ENCODE results near the gene NOP10.
"Not testable (repeated sequence)": the region's sequence is repeated elsewhere in the genome, so short reads cannot be mapped to it uniquely, and the experiment has no call there.

NOP10 gene

DNA sequence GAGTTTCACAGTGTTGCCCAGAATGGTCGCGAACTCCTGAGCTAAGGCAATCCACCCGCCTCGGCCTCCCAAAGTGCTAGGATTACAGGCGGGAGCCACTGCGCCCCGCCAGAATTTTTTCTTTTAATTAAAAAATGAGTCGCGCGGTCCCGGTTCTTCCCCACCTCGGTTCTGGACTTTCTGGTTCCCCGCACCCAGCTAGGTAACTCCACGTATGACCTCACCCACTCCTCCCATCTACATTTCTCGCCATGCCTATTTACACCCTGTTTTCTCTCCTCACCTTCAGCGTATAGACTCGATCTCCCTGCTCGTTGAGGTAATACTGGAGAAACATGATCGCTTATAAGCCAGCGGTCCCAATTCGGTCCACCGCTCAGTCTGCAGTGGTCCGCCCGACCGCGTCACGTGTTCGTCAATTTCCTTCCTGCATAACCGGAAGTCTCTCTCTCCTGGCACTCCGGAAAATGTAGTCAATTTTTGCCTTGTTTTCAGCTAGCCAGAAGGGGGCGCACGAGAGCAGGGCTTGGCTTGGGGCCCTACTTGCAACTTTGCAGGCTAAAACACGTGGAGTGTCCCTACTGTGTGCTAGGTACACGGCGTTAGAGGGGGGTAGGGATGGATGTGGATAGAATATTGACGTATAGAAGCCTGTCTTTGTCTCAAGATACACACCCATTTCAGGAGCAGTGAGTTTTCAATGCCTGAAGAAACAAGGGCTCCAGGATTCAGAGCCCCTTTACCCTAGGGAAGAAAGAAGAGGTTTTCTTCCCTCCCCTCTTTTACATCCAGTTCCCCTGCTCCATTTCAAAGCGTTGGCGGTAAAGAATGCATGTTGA lies at the start of gene NOP10, which contains the start of gene NUTM1:
TSS of gene NOP10 (minus strand) at position 400 of the 839 bp plus-strand sequence. CDS start at position 337, 63 bp downstream.
TSS of gene NUTM1 (plus strand) at position 579 of the 839 bp plus-strand sequence. CDS start 382 bp downstream, outside the sequence.
- peak; percentile 92 for DNase-seq (ENCODE audit: low spot score)

DNA sequence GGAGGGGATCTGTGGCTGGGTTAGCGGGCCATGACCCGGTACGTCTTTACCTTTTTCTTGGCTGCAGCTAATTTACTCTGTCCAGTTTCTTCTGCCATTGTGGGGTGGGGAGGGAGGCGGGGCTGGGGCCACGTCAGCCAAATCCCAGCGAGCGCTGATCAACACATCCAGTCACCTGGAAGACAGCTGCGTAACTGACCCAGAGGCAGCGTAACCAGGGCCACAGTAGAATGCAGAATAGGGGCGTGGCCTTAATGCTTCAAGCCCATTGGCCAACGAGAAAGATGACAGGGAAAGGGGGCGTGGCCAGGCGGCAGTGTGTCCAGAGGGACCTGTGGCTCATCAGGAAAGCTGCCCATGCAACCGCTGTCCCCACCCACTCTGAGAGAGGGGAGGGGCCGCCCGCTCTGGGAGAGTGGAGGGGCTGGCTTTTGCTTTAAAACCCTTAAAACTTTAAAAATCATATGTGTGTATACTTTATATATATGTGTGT lies 46.7 kb upstream of the NOP10 start:
- DNase-seq (ENCODE audit: low spot score): not testable (repeated sequence)

DNA sequence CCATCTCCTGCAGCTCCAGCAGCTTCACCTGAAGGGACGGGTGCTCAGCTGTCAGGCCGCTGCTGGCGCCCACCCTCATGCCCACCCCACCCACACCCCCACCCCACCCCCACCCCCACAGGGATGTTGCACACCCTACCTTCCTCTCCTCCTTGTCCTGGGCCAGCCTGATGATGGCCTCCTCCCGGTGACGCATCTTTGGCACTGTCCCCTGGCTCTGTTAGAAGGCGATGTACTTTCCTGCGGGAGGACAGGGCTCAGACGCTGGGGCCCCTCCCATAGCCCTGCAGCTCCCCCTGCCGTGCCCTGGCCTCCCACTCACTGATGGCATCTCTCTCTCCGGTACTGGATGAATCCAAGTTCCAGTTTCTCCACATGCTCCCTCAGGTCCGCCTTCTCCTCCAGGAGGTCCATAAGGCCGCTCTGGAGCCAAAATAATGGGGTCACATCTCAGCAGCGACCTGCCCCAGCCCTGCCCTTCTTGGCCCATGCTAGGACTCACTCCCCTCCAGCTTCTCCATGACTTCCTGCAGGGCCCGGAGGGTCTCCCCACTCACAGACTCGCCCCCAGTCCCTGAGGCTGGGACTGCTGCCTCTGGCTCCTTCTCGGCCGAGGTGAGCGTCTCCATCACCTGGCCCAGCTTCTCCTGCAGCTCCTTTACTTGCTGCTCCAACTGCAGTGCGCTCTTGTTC lies 39.0 kb upstream of the NOP10 start:
- not testable (repeated sequence) for DNase-seq (ENCODE audit: low spot score)

DNA sequence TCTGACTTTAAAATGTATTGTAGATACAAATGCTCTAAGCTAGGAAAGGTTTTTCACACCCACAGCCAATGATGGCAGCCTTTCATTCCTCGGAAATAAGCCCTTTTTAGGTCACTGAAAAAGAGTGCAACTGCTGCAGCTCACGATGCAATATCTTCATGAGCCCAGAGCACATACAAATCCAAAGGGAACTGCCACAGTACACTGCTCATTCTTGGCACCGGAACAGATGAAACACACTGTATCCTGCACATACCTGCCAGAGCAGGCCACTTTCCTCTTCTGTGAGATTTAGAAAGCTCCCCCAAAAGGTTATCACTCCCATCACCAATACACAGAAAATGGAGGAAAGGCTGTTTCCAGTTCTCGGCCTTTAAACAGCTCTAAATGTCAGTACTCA lies 37.6 kb upstream of the NOP10 start:
- DNase-seq (ENCODE audit: low spot score): not testable (repeated sequence)

DNA sequence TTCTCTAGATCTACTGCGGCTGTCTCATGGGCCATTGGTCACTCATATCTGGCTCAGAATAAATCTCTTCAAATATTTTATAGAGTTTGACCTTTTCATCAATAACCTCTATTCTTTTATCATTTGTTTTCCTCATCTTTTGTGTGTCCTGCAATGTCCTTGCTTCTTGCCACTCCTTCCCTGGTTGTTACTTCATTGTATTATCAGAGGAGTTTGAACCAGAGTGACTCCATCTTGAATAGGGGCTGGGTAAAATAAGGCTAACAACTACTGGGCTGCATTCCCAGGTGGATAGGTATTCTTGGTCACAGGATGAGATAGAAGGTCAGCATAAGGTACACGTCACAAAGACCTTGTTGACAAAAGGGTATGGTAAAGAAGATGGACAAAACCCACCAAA lies 33.9 kb upstream of the NOP10 start:
- DNase-seq (ENCODE audit: low spot score): no peak

DNA sequence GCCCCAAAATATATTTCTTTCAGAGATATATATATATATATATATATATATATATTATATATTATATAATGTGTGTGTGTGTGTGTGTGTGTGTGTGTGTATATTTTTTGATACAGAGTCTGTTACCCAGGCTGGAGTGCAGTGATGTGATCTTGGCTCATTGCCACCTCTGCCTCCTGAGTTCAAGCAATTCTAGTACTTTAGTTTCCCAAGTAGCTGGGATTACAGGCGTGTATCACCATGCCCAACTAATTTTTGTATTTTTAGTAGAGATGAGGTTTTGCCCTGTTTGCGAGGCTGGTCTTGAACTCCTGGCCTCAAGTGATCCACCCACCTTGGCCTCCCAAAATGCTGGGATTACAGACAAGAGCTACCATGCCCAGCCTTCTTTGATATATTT lies 32.6 kb upstream of the NOP10 start:
- DNase-seq (ENCODE audit: low spot score): not testable (repeated sequence)

DNA sequence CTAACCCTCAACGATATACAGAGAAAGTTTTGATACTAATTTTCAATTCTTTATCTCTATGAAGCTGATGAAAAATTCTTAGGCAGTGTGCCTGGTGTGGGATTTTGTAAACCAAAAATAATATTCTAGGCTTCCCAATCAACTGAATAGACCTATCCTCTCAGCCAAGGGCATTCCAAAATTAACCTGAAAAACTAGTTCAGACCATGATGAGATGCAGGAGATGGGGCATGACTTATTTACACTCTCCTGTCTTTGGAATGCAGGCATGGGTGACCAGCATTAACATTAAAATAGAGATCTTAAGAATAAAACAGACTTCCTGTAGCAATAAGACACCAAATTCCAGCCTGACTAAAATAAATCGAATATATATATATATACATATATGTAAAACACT lies 31.9 kb upstream of the NOP10 start:
- DNase-seq (ENCODE audit: low spot score): no peak

DNA sequence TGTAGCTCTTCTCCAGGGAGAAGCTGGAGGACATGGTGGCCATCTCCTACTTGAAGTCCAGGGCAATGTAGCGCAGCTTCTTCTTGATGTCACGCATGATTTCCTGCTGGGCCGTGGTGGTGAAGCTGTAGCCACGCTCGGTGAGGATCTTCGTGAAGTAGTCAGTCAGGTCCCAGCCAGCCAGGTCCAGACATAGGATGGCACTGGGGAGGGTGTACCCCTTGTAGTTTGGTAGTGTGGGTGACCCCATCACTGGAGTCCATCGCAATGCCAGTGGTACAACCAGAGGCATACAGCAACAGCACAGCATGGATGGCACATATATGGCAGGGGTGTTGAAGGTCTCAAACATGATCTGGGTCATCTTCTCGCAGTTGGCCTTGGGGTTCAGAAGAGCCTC lies 31.0 kb upstream of the NOP10 start:
- DNase-seq (ENCODE audit: low spot score): no peak

DNA sequence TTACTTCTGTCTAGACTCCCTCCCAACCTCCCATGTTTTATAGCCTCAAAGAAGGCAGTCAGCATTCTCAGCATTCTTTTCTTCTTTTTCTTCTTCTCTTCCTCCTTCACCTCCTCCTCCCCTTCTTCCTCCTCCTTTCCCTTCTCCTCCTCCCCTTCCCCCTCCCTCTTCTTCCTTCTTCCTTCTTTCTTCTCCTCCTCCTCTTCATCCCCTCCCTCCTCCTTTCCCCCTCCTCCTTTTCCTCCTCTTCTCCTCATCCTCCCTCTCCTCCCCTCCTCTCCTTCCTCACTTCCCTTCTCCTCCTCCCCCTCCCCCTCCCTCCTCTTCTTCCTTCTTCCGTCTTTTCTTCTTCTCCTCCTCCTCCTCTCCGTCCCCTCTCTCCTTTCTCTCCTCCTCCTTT lies 27.7 kb upstream of the NOP10 start:
- no peak for DNase-seq (ENCODE audit: low spot score)

DNA sequence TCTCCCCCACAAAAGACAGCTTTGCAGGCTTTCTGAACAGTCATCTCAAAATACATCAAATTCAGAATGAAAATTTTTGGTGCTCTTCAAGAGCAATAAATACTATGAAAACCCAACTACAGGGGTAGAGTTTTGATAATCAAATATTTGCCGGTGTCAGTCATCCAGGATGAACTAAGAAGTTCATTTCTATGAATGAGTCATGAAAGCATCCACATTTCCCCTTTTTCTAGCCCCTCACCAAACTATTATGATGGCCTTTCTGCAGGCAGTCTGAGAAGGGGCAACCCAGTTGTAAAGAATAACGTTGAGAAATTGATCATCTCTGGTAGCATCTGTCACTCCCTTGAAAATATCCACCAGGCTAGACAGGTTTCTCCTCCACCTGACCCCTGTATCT lies 27.2 kb upstream of the NOP10 start:
- DNase-seq (ENCODE audit: low spot score): no peak

DNA sequence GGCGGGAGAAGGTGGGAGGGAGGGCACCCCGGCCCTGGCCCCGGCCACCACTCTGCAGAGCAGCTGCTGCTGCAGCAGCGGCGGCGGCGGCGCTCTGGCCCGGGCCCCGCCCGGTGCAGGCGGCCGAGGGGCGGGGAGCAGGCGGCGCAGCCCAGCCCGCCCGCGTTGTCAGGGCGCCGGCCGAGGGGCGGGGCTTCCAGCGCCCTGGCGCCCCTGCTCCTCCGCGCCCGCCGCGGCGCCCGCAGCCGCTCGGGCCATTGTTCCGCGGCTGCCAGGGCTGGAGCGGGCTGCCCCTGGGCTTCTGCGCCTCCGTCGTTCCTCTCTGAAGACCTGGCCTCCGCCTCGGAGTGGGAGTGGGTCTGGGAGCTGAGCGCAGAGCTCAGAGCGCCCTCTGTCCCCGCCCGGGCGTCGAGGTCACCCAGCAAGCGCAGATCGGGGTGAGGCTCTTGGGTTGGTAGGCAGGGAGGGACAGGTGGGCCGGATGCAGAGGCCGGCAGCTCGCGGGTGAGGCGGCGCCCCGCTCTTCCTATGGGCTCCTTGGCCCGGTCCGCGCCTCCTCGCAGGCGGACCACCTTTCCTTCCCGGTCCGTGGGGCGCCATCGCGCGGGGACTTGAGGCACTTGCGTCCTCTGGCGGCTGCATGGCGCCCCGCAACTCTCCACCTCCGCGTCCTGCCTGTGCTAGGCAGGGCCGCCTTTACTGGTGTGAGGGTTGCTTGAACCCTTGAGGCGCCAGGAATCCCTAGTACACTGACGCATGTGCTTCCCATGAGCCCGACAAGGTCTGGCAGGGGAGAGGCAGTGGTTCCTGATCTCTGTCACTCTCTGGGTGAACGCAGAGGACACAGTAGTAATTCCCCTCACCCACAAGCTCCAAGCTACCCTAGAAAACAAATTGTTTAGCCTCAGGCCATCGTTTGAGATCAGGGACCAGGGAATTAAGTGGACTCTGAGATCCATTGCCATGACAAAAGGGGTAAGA lies 24.5 kb upstream of the NOP10 start, which contains the start of gene LPCAT4:
TSS of gene LPCAT4 (minus strand) at position 96 of the 981 bp plus-strand sequence. CDS start 96 bp downstream, outside the sequence.
- peak; percentile 87 for DNase-seq (ENCODE audit: low spot score)

DNA sequence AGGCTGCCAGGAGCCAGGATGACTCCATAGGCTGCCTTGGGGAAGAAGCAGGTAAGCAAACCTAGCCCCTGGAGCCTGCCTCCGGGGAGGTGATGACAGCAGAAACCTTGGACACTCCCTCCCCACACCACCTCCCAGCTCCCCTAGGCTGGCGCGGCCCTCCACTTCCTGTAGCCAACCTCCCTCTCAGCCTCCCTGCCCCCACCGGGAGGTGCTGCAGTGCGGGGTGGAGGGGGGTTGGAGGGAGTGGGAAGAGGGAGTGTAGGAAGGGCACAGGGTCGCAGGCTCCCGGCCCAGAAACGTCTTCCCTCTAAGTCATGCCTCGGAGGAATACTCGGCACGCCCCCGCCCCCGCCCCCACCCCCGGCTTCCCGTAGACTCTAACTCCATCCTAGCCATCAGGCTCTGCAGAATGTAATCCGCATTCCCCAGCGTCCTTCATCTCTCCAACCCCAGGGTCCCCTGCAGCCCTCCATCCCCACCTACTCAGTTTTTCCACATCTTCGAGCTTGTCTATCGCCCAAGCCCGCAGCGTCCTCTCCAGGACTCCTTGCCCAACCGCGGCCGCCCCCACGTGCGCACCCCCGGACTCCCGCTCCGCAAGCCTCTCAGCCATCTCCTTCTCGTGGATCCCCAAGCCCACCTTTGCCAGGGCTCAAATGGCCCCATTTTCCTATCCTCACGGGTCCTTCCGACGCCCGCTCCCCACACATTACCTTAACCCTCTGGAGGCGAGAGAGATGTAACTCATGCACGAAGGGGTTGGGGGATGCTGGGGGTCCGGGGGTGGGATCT lies 23.5 kb upstream of the NOP10 start:
- DNase-seq (ENCODE audit: low spot score): peak; percentile 32

DNA sequence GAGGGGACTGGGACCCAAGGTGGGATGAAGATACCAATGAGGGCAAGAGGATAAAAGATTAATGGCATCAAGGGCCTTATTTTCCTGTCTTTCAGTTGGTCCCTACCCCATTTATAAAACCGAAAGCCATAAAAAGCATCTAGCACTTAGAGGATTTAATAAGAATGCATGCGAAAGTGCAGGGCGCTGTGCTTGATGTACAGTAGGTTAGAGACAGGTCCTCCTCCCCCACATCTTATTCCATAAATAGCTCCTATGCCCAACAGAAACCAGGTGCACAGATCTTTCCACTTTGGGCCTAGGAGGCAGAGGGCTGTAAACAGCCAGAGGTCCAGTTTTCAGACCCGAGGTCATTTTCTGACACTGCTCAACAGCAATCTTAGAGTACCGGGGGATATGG lies 22.9 kb upstream of the NOP10 start:
- DNase-seq (ENCODE audit: low spot score): no peak

DNA sequence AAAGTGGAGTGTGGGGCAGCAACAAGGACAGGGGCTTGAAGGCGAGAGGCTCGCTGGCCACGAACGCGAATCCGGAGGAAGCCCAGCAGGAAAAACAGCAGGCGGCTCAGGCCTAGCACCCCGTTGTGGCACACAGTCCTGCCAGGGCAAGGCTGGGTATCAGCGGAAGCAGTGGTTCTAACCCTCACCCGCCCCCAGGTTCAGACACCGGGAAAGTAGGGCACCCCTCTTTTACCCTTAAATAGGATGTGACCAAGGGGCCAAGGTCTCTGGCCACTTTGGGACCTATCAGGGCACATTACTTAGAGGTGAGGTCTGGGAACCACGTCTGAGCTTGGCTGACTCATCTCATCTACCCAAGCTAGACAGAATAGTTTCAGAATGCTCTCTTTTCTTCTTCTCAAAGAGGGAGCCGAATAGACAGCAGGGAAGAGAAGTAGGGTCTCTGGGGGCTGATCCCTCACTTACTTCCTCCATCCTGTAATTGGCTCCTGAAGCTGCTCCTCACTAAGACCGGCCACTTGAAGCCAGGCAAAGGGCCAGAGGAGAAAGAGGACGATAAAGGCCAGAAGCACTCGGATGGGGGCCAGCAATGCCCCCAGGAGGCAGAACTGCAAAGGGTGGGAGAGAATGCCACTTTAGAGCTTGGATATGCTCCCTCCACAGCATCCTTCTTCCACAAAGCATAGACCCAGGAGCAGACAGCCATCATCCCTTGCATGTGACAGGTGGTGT lies 22.3 kb upstream of the NOP10 start:
- DNase-seq (ENCODE audit: low spot score): no peak

DNA sequence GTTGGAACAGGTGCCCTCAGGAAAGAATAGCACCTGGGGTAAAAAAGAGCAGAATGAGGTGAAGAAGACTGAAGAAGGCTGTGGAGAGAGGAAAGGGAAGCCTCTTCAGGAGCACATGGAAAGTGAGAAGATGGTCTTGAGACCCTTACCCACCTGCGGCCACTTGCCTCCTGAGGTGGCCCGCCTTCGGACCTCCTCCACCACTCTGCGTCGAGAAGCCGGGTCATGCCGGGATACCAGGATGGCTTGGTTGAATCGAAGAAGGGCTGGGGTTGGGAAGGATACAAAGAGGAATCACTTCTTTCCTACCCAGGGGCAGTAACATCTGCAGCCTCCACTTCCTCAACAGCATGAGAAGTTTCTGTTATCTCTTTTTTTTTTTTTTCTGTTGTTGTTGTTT lies 21.1 kb upstream of the NOP10 start:
- no peak for DNase-seq (ENCODE audit: low spot score)

DNA sequence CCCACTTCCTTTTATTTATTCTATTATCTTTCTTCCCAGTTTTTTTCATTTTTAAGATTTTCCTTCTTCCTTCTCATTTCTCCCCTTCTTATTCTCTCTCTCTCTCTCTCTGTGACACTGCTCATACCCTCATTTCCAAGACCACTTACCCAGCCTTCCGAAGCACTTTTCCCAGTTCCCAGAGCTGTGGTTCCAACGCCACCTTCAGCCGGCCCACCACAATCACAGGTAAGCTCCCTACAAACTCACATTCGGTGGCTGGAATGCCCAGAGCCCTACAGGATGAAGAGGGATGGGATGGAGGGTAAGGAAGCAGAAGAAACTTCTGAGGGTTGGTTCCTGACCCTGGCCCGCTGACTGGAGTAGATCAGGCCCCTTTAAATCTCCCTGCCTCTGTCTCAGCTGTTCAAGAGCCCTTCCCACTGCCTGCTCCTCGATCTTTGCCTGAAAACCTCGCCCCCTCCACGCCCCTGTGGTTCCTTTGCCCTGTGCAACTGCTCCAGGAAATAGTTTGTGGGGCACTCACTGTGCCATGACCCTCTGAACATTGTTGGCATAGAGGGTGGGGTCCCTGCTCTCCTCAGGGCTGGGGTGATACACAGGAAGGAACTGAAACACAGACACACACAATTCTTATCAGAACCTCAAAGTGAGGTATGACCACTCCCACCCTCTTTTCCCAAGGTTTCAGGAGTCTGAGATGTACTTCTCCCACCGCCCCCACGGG lies 19.3 kb upstream of the NOP10 start:
- no peak for DNase-seq (ENCODE audit: low spot score)

DNA sequence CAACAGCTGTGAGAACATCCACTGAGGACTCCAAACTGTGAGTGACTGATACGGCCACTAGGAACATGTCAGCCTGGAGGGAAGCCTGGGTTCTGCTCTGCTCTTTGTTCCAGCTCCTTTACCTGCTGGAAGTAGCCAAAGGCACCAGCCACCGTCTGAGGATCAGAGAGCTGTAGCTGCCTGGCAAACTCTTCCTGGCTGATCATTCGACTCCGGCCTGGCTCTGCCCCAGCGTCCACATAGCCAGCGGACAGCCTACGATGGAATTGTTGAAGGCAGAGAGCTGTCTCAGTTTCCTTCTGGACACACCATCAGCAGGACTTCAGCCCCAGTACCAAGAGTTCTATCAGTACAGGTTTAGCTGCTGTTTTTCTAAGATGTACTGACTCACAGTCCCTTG lies 18.3 kb upstream of the NOP10 start:
- no peak for DNase-seq (ENCODE audit: low spot score)

DNA sequence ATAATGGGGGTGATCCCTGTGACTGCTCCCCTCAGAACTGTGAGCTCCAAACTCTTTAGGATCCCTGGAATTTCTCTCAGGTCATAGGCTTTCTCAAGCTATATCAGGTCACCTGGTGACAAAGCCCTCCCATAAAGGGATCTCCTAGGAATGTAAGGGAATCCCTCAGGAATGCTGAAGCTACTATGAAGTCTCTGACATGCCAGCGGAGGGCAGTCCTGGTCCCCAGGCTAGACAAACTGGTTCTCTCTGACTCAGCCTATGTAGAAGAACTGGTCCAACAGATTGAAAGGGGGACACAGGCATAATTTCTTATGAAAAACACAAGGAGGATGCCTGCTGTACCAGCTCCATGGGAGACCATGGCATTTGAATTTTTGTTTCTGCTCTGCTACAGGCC lies 17.4 kb upstream of the NOP10 start:
- DNase-seq (ENCODE audit: low spot score): no peak

DNA sequence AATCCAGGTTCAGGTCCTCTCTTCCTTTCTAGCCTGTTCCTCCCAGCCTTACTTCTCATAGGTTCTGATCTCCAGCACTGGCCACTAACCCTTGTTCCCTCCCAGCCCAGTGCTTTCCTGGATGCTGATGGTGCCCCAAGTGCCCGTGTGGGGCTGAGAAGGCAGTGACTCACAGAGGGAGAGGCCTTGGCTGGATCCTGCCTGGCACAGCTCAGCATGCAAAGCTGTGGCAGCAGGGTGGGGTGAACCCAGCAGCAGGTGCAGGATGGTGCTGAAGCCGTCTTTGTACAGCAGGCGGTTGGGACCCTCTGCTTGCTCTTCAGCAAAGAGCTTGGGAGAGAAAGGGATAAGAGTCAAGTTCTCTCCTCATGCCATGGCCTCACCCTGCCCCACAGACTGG lies 16.5 kb upstream of the NOP10 start:
- DNase-seq (ENCODE audit: low spot score): no peak

DNA sequence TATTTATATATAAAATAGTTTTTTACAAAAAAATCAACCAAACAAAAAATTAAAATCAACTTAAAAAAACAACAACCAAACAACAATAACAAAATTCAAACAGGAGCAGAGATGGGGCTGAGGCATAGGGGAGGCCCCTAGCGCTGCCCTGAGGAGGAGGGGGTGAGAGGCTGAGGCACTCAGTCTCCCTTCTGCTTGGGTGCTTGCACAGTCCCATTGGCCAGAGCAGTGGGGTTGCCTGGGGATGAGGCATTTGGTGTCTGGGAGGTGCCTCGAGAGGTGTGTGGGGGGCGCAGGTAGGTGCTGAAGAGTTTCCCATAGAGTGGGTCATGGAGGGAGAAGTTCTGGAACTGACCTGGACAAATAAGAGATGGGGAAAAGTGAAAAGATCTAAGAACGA lies 16.0 kb upstream of the NOP10 start:
- no peak for DNase-seq (ENCODE audit: low spot score)

Measured in pons (tissue), 1 donor.